GM19099 (cell line): ENCODE results near the gene ITGA1.

Experiments used
- POLR2A ChIP-seq: IDR thresholded peaks from 3 replicates; pipeline ENCODE4 v1.6.1; 2011; ENCODE audit warnings: low read depth; ENCODE audit not compliant: insufficient read length; ENCODE audit errors: extremely low read depth

Gene ITGA1

GRCh38 chr5:52952483-52952882 is 164.8 kb downstream of the ITGA1 start:
- no peak for TF ChIP-seq POLR2A

- no peak for TF ChIP-seq POLR2A
Observed at GRCh38 chr5:52956014-52956413, 168.3 kb downstream of the ITGA1 start.

- no peak for TF ChIP-seq POLR2A
Observed at GRCh38 chr5:52956915-52957747, 169.4 kb downstream of the ITGA1 start.

- no peak for TF ChIP-seq POLR2A
Observed at GRCh38 chr5:52961274-52961681, 173.6 kb downstream of the ITGA1 start.

GRCh38 chr5:52963636-52964035 is 175.9 kb downstream of the ITGA1 start:
- TF ChIP-seq POLR2A: no peak

- no peak for TF ChIP-seq POLR2A
Observed at GRCh38 chr5:52964138-52964537, 176.4 kb downstream of the ITGA1 start.

GRCh38 chr5:52977264-52977897 is 189.7 kb downstream of the ITGA1 start:
- no peak for TF ChIP-seq POLR2A

GRCh38 chr5:52981507-52981906 is 193.8 kb downstream of the ITGA1 start:
- no peak for TF ChIP-seq POLR2A

- TF ChIP-seq POLR2A: no peak
Observed at GRCh38 chr5:52983731-52984636, 196.3 kb downstream of the ITGA1 start.

GRCh38 chr5:52985306-52985705 is 197.6 kb downstream of the ITGA1 start:
- TF ChIP-seq POLR2A: no peak

GRCh38 chr5:52987711-52988331 is 200.1 kb downstream of the ITGA1 start:
- TF ChIP-seq POLR2A: no peak

- no peak for TF ChIP-seq POLR2A
Observed at GRCh38 chr5:52988335-52989024, 200.8 kb downstream of the ITGA1 start.

- TF ChIP-seq POLR2A: no peak
Observed at GRCh38 chr5:52989025-52989780, 201.5 kb downstream of the ITGA1 start, which contains the start of gene ITGA2. TSS of gene ITGA2 (plus strand) at chr5:52989352. CDS start at chr5:52989469, 117 bp downstream.
